Caco-2 (cell line): ENCODE results near the gene IER3. TPM values are rescaled to one million over a fixed set of nuclear protein-coding genes. Genes with fewer than 3 reads are reported as not detected.

Source experiments
- BruUV-seq: library from RNA; stranded (reverse); fragments of 400-500 nt; replicated peaks from 2 replicates; lab custom pipeline; 2021; lab: Mats Ljungman, UMichigan
- CTCF ChIA-PET: fragments of 300-600 bp; sonication (Branson Sonifier 250); formaldehyde crosslinking; loops from one replicate; lab custom pipeline; 2022; ENCODE audit warnings: antibody characterized with exemption; lab: Charles Lee
- POLR2A ChIA-PET: fragments of 300-600 bp; sonication (Branson Sonifier 250); formaldehyde crosslinking; loops from one replicate; lab custom pipeline; 2022; ENCODE audit warnings: antibody characterized with exemption; lab: Charles Lee
- DNase-seq, 2 experiments: peaks; one replicate each; pipeline versions ENCODE4 v3.0.0 to v3.0.0-alpha.2; 2020 to 2022
- H3K27me3 ChIP-seq: replicated peaks from 2 replicates; pipeline ENCODE4 v1.6.0; 2011; ENCODE audit warnings: low read length; ENCODE audit not compliant: control insufficient read depth, insufficient read depth
- H3K36me3 ChIP-seq: 2 replicates; pipeline ENCODE4 v1.5.1; 2011; ENCODE audit warnings: low read length; ENCODE audit not compliant: control insufficient read depth, insufficient read depth
- H3K4me1 ChIP-seq: fragments of 250-450 bp; sonication (Bioruptor Pico); 2 replicates; pipeline ENCODE4 v1.5.1; 2020; ENCODE audit warnings: mild to moderate bottlenecking
- H3K4me3 ChIP-seq: 2 replicates; pipeline ENCODE4 v1.5.1; 2011; ENCODE audit warnings: low read depth, mild to moderate bottlenecking, control low read depth, low read length
- H3K9me3 ChIP-seq: fragments of 250-450 bp; sonication (Bioruptor Pico); 2 replicates; pipeline ENCODE4 v1.5.1; 2020; ENCODE audit warnings: mild to moderate bottlenecking, moderate library complexity
- H3K27ac Mint-ChIP-seq: one replicate; pipeline ENCODE4 v1.8.0; 2022; ENCODE audit warnings: mixed read lengths; ENCODE audit not compliant: unreplicated experiment
- H3K27me3 Mint-ChIP-seq: one replicate; pipeline ENCODE4 v1.8.0; 2022; ENCODE audit warnings: mixed read lengths; ENCODE audit not compliant: insufficient read depth, unreplicated experiment
- H3K36me3 Mint-ChIP-seq: one replicate; pipeline ENCODE4 v1.8.0; 2022; ENCODE audit warnings: mild to moderate bottlenecking, mixed read lengths; ENCODE audit not compliant: insufficient read depth, unreplicated experiment
- H3K4me1 Mint-ChIP-seq: one replicate; pipeline ENCODE4 v1.8.0; 2022; ENCODE audit warnings: low read depth, mixed read lengths; ENCODE audit not compliant: unreplicated experiment
- H3K4me3 Mint-ChIP-seq: one replicate; pipeline ENCODE4 v1.8.0; 2022; ENCODE audit warnings: mild to moderate bottlenecking, moderate library complexity, mixed read lengths; ENCODE audit not compliant: unreplicated experiment
- H3K9me3 Mint-ChIP-seq: one replicate; pipeline ENCODE4 v1.8.0; 2022; ENCODE audit warnings: mixed read lengths; ENCODE audit not compliant: unreplicated experiment
- intact Hi-C: fragments of 100-400 bp; cut with micrococcal nuclease; formaldehyde crosslinking; loops from one replicate; pipeline ENCODE4 v1.10.0; 2022; ENCODE audit not compliant: unreplicated experiment
- total RNA-seq: library from RNA; stranded (reverse); gene quantifications from 2 replicates; pipeline ENCODE4 v1.2.3, GENCODE V29; 2022
- TF ChIP-seq, protein P1 (sequence below), 2 experiments: fragments of 200-600 bp in 1 of 2; IDR thresholded peaks; 1 replicate in 1 of 2; 2 replicates in 1 of 2; pipeline versions ENCODE4 v1.5.1 to v1.8.0; 2011 to 2022; ENCODE audit warnings: antibody characterized with exemption in 1 of 2, control low read depth in 1 of 2, inconsistent platforms in 1 of 2, low read depth in 1 of 2, low read length in 1 of 2, mild to moderate bottlenecking in 1 of 2, moderate library complexity in 1 of 2; ENCODE audit not compliant: insufficient read depth in 1 of 2, severe bottlenecking in 1 of 2, unreplicated experiment in 1 of 2

IER3 gene
- total RNA-seq, 1 experiment from 2014 or later = 13.0 TPM

DNA sequence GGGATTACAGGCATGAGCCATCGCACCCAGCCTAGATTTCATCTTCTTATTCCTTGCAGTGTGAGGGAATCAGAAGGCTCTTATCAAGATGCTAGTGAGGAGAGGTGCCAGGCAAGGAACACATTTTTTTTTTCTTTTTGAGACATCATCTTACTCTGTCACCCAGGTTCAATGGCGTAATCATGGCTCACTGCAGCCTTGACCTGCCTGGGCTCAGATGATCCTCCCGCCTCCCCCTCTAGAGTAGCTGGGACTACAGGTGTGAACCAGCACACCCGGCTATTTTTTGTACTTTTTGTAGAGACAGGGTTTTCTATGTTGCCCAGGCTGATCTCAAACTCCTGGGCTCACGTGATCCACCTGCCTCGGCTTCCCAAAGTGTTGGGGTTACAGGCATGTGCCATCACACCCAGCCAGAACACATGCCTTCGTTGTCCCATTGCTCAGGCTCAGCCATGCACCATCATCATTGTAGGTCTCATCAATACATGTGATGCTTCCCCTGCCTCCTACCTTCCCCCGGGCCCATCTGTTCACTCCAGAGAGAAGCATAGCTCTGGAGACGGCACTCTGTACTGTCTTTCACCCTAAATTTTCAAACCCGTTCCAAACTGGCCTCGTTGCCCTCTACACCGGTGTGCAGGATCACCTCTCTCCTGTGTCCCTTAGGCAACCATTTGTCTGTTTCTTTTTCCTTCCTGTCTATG lies 12.0 kb downstream of the IER3 start:
- ChIA-PET POLR2A (no interaction called here), CTCF (no interaction called here)
- intact Hi-C loops = no loop called here
- Mint-ChIP-seq H3K36me3 (peaks cover 79% of the 10 kb centered on the region), H3K9me3 (no peaks in the 10 kb centered on the region), H3K27ac (no peak overlapping the region), H3K4me1 (peaks cover 8% of the 10 kb centered on the region), H3K4me3 (no peak overlapping the region), H3K27me3 (no peaks in the 10 kb centered on the region)
- H3K27me3 ChIP-seq = no peaks in the 10 kb centered on the region
- BruUV-seq = no TSS peak
- H3K4me3 ChIP-seq = no peak overlapping the region
- peaks cover 3% of the 10 kb centered on the region; the same call in 1 of the 2 replicates for H3K36me3 ChIP-seq
- TF ChIP-seq, protein P1, sequence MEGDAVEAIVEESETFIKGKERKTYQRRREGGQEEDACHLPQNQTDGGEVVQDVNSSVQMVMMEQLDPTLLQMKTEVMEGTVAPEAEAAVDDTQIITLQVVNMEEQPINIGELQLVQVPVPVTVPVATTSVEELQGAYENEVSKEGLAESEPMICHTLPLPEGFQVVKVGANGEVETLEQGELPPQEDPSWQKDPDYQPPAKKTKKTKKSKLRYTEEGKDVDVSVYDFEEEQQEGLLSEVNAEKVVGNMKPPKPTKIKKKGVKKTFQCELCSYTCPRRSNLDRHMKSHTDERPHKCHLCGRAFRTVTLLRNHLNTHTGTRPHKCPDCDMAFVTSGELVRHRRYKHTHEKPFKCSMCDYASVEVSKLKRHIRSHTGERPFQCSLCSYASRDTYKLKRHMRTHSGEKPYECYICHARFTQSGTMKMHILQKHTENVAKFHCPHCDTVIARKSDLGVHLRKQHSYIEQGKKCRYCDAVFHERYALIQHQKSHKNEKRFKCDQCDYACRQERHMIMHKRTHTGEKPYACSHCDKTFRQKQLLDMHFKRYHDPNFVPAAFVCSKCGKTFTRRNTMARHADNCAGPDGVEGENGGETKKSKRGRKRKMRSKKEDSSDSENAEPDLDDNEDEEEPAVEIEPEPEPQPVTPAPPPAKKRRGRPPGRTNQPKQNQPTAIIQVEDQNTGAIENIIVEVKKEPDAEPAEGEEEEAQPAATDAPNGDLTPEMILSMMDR (IDR thresholded peaks at IDR 0.05; ENCODE audit: insufficient read depth in 1 of 2, low read depth in 1 of 2, low read length in 1 of 2, severe bottlenecking in 1 of 2, unreplicated experiment in 1 of 2) = no peak
- DNase-seq = no peak
- no peaks in the 10 kb centered on the region for H3K4me1 ChIP-seq
- no peaks in the 10 kb centered on the region for H3K9me3 ChIP-seq

DNA sequence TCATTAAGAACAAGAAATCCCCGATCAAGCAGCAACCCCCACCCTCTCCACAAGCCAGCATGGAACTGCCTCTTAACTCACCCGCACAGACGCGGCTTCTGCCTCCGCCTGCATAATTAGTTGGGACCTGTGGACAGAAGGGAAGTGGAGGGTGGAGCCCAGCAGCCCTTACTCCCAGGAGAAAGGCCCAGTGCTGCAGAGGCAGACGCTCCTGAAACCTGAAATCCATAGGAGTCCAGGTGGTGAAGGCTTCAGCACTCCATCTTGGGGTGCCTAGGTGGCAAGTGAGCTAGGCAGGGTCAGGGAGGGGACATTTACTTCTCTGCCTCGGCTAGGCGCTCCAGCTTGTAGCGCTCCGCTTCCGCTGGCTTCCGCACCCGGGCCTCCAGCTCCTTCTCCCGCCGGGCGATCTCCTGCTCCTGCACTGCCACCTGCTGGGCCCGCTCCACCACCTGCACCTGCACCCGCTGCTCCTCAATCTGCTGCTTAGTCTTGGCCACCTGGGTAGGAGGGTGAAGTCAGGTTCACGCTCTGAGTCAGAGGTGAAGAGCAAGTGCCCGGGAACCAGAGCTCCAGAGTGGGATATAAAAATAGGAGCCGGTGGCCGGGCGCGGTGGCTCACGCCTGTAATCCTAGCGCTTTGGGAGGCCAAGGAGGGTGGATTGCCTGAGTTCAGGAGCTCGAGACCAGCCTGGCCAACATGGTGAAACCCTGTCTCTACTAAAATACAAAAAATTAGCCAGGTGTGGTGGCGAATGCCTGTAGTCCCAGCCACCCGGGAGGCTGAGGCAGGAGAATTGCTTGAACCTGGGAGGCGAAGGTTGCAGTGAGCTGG lies 13.5 kb downstream of the IER3 start:
- ChIA-PET POLR2A (interaction anchor here (0.5 to 0.6 kb wide), 3 partner anchors 10 to 79 kb away, joined by 3 to 4 read pairs (median 3); no protein-coding TSS in a partner anchor), CTCF (interaction anchor here (0.6 to 1.5 kb wide), 11 partner anchors 11 to 357 kb away, joined by 3 to 21 read pairs (median 4); partner anchors contain the start of genes DHX16 and FLOT1)
- BruUV-seq = no TSS peak
- Histone ChIP-seq H3K4me1 (no peaks in the 10 kb centered on the region), H3K36me3 (peaks cover 3% of the 10 kb centered on the region; the same call in 1 of the 2 replicates), H3K9me3 (no peaks in the 10 kb centered on the region), H3K4me3 (no peak overlapping the region), H3K27me3 (no peaks in the 10 kb centered on the region)
- peaks cover 82% of the 10 kb centered on the region for H3K36me3 Mint-ChIP-seq
- peak; percentile 65 to 74 for DNase-seq
- no peaks in the 10 kb centered on the region for H3K4me1 Mint-ChIP-seq
- H3K27ac Mint-ChIP-seq = no peak overlapping the region
- H3K4me3 Mint-ChIP-seq = no peak overlapping the region
- intact Hi-C loops = no loop called here
- H3K27me3 Mint-ChIP-seq = no peaks in the 10 kb centered on the region
- TF ChIP-seq, protein P1 (IDR thresholded peaks at IDR 0.05; ENCODE audit: insufficient read depth in 1 of 2, low read depth in 1 of 2, low read length in 1 of 2, severe bottlenecking in 1 of 2, unreplicated experiment in 1 of 2) = peak; percentile 61 to 62
- no peaks in the 10 kb centered on the region for H3K9me3 Mint-ChIP-seq

DNA sequence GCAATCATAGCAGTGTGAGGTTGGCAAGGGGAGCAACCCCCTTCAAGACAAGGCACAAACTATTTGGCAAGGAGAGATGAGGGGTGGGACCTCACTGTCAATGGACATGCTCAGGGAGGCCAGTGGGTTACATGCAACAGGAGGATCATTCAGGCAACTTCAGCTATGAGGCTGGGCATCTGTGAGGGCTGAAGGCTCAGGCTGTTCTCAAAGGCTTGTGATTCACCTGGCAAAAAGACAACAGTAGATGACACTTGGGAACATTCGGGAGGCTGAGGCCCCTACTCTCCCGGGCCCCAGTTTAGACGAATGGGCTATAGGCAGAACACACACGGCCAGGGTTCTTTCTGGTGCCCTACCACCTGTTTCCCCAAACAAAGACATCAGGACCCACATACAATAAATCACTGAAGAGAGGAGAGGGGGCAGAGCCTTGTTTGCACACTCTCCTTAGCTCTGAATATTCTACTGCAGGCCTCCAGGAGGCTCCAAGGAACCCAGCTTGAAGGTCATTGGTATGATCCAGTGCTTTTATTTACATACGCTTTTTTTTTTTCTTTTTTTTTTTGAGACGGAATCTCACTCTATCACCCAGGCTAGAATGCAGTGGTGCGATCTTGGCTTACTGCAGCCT lies 16.3 kb downstream of the IER3 start:
- TF ChIP-seq, protein P1 (IDR thresholded peaks at IDR 0.05; ENCODE audit: insufficient read depth in 1 of 2, low read depth in 1 of 2, low read length in 1 of 2, severe bottlenecking in 1 of 2, unreplicated experiment in 1 of 2) = peak in 1 of 2 experiments; percentile 19
- Histone ChIP-seq H3K9me3 (no peaks in the 10 kb centered on the region), H3K4me1 (no peaks in the 10 kb centered on the region), H3K36me3 (peaks cover 6% of the 10 kb centered on the region), H3K27me3 (no peaks in the 10 kb centered on the region), H3K4me3 (no peak overlapping the region)
- ChIA-PET CTCF (interaction anchor here (0.6 to 1.3 kb wide), 3 partner anchors 11 to 359 kb away, joined by 3 read pairs; partner anchors contain the start of gene MDC1), POLR2A (interaction anchor here (0.6 kb wide), 5 partner anchors 8 to 199 kb away, joined by 3 to 6 read pairs (median 4); no protein-coding TSS in a partner anchor)
- Mint-ChIP-seq H3K36me3 (peaks cover 88% of the 10 kb centered on the region), H3K4me1 (peaks cover 13% of the 10 kb centered on the region), H3K9me3 (no peaks in the 10 kb centered on the region), H3K27me3 (no peaks in the 10 kb centered on the region), H3K4me3 (no peak overlapping the region), H3K27ac (peak overlapping the region; percentile 42)
- DNase-seq = no peak
- BruUV-seq = no TSS peak
- intact Hi-C loops = no loop called here
